KOPT-K1 (cell line): ENCODE data around the gene VPS16.
"Not testable (repeated sequence)": the region's sequence is repeated elsewhere in the genome, so short reads cannot be mapped to it uniquely, and the experiment has no call there.

ENCODE experiments used
- H3K27ac ChIP-seq: fragments of 200-600 bp; sonication (generic); 2 replicates; pipeline ENCODE4 v1.5.1; 2016; ENCODE audit warnings: antibody characterized with exemption, mild to moderate bottlenecking, low read depth, low read length; ENCODE audit not compliant: poor library complexity, severe bottlenecking
- H3K36me3 ChIP-seq: fragments of 200-600 bp; sonication (generic); 2 replicates; pipeline ENCODE4 v1.5.1; 2017; ENCODE audit warnings: antibody characterized with exemption, mild to moderate bottlenecking, low read length, moderate library complexity; ENCODE audit not compliant: insufficient read depth
- H3K9me3 ChIP-seq: fragments of 200-600 bp; sonication (generic); 2 replicates; pipeline ENCODE4 v1.5.1; 2017; ENCODE audit warnings: antibody characterized with exemption, low read length, mild to moderate bottlenecking; ENCODE audit not compliant: insufficient read depth, poor library complexity, severe bottlenecking

Gene VPS16

GRCh38 chr20:2801286-2801728, 39.2 kb upstream of the VPS16 start:
- no peaks in the 10 kb centered on the region for H3K9me3 ChIP-seq
- H3K36me3 ChIP-seq, result no peaks in the 10 kb centered on the region
- no peak overlapping the region for H3K27ac ChIP-seq

GRCh38 chr20:2804041-2804828, 36.3 kb upstream of the VPS16 start:
- H3K36me3 ChIP-seq, result no peaks in the 10 kb centered on the region
- H3K27ac ChIP-seq, result no peak overlapping the region
- H3K9me3 ChIP-seq, result no peaks in the 10 kb centered on the region

- Histone ChIP-seq H3K9me3 (no peaks in the 10 kb centered on the region), H3K36me3 (no peaks in the 10 kb centered on the region), H3K27ac (no peak overlapping the region)
Measured at GRCh38 chr20:2804852-2805688, 35.5 kb upstream of the VPS16 start.

GRCh38 chr20:2805689-2806350, 34.7 kb upstream of the VPS16 start:
- no peak overlapping the region for H3K27ac ChIP-seq
- H3K36me3 ChIP-seq, result no peaks in the 10 kb centered on the region
- no peaks in the 10 kb centered on the region for H3K9me3 ChIP-seq

- Histone ChIP-seq H3K27ac (no peak overlapping the region), H3K9me3 (no peaks in the 10 kb centered on the region), H3K36me3 (no peaks in the 10 kb centered on the region)
Measured at GRCh38 chr20:2806351-2806701, 34.2 kb upstream of the VPS16 start.

- Histone ChIP-seq H3K36me3 (no peaks in the 10 kb centered on the region), H3K9me3 (peaks cover 3% of the 10 kb centered on the region), H3K27ac (no peak overlapping the region)
Measured at GRCh38 chr20:2807019-2807418, 33.5 kb upstream of the VPS16 start.

- not testable (repeated sequence) for H3K9me3 ChIP-seq, H3K27ac ChIP-seq, H3K36me3 ChIP-seq
Measured at GRCh38 chr20:2807929-2808328, 32.6 kb upstream of the VPS16 start.

GRCh38 chr20:2809690-2810089, 30.9 kb upstream of the VPS16 start:
- Histone ChIP-seq H3K36me3 (no peaks in the 10 kb centered on the region), H3K27ac (no peak overlapping the region), H3K9me3 (peaks cover 10% of the 10 kb centered on the region)

- Histone ChIP-seq H3K9me3 (peaks cover 10% of the 10 kb centered on the region), H3K36me3 (no peaks in the 10 kb centered on the region), H3K27ac (no peak overlapping the region)
Measured at GRCh38 chr20:2812189-2812588, 28.4 kb upstream of the VPS16 start.

- no peaks in the 10 kb centered on the region for H3K36me3 ChIP-seq
- no peak overlapping the region for H3K27ac ChIP-seq
- peaks cover 10% of the 10 kb centered on the region for H3K9me3 ChIP-seq
Measured at GRCh38 chr20:2814076-2814475, 26.5 kb upstream of the VPS16 start.

- Histone ChIP-seq H3K9me3 (peaks cover 10% of the 10 kb centered on the region), H3K36me3 (no peaks in the 10 kb centered on the region), H3K27ac (no peak within 1 kb of the TSS)
Measured at GRCh38 chr20:2814587-2815051, 25.9 kb upstream of the VPS16 start, which contains the start of gene C20orf141. TSS of gene C20orf141 (plus strand) at chr20:2814987. CDS start at chr20:2815185, 198 bp downstream.

- no peak overlapping the region for H3K27ac ChIP-seq
- H3K9me3 ChIP-seq, result peaks cover 10% of the 10 kb centered on the region
- H3K36me3 ChIP-seq, result no peaks in the 10 kb centered on the region
Measured at GRCh38 chr20:2815242-2815900, 25.2 kb upstream of the VPS16 start.

GRCh38 chr20:2816030-2816582, 24.4 kb upstream of the VPS16 start, which contains the start of gene TMEM239:
TSS of gene TMEM239 (plus strand) at chr20:2816364. CDS start at chr20:2816555, 191 bp downstream.
- Histone ChIP-seq H3K27ac (no peak within 1 kb of the TSS), H3K9me3 (peaks cover 10% of the 10 kb centered on the region), H3K36me3 (no peaks in the 10 kb centered on the region)

- Histone ChIP-seq H3K9me3 (peaks cover 9% of the 10 kb centered on the region), H3K36me3 (no peaks in the 10 kb centered on the region), H3K27ac (no peak overlapping the region)
Measured at GRCh38 chr20:2816583-2817340, 23.8 kb upstream of the VPS16 start.
